ENCODE data around the gene ARSB.
"Not testable (repeated sequence)": the region's sequence is repeated elsewhere in the genome, so short reads cannot be mapped to it uniquely, and the experiment has no call there.

ARSB gene

DNA sequence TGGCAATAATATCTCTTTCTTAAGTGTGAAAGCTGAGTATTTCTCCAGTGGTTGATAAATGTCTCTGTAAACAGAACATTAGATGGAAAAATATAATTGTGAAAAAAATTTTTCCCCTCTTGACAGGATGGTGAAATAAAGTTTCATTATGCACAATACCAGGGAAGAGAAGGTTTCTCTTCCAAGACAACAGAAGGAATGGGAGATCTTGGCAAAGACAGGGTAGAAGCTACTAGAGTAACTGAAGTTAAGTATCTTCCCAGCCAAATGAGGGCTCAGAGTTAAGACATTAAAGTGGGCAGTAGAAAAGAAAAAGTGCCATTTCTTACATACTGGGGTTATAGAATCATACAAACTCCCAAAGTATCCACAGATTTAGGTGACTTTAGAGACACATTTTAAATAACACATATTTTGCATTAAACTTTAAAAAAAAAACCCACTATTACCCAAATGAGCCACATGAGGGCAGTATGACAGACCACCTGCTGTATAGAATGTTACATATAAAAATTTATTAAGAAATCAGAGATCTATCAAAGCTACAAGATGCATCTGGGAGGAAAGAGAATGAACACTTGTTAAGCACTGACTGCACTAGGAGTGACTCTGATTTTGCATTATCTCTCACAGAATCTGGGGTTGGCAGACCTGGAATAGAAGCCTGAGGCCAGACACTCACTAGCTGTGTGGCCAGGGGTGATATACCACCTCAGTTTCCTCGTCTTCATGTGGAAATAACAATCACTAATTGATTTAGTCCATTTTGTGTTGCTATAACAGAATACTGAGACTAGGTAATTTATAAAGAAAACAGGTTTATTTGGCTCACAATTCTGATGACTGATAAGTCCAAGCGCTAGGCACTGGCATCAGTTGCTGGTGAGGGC lies 98.5 kb downstream of the ARSB start:
- Histone ChIP-seq H2BK12ac (ENCODE audit: low read length in 2 of 2) (no peak overlapping the region), H2AFZ (ENCODE audit: low read depth, low read length) (no peak overlapping the region), H4K91ac (ENCODE audit: low read length) (no peak overlapping the region), H3K9ac (ENCODE audit: low read length) (no peak overlapping the region), H2AK5ac (ENCODE audit: low read length, severe bottlenecking) (no peak overlapping the region), H3K14ac (ENCODE audit: low read length in 2 of 2) (no peak overlapping the region), H3K4ac (ENCODE audit: low read depth in 1 of 2, low read length in 2 of 2) (no peak overlapping the region), H3K27ac (ENCODE audit: low read length, poor library complexity, severe bottlenecking) (no peak overlapping the region), H3K9me3 (ENCODE audit: control insufficient read depth, low read length) (no peaks in the 10 kb centered on the region), H3K4me3 (ENCODE audit: insufficient read depth in 1 of 2, low read depth in 1 of 2, low read length in 2 of 2) (no peak overlapping the region), H3K4me1 (ENCODE audit: control insufficient read depth, insufficient read depth, low read depth, low read length) (no peaks in the 10 kb centered on the region), H2BK5ac (ENCODE audit: low read depth, low read length, poor library complexity, severe bottlenecking) (no peak overlapping the region), H2BK15ac (ENCODE audit: low read depth, poor library complexity, severe bottlenecking) (no peak overlapping the region), H3K27me3 (ENCODE audit: control insufficient read depth in 1 of 2, insufficient read depth in 1 of 2, low read length in 2 of 2) (no peaks in the 10 kb centered on the region), H3K79me1 (replicated peaks; ENCODE audit: low read length, poor library complexity, severe bottlenecking) (no peaks in the 10 kb centered on the region), H2BK120ac (ENCODE audit: low read depth, low read length) (no peak overlapping the region), H3K23ac (ENCODE audit: low read length in 2 of 2) (no peak overlapping the region), H3K18ac (ENCODE audit: low read depth in 1 of 2, low read length in 2 of 2) (no peak overlapping the region), H3K36me3 (ENCODE audit: control insufficient read depth in 1 of 2, insufficient read depth in 2 of 2, low read depth in 1 of 2, low read length in 2 of 2) (no peaks in the 10 kb centered on the region), H4K8ac (ENCODE audit: low read length) (no peak overlapping the region), H3K4me2 (ENCODE audit: low read length, poor library complexity, severe bottlenecking) (no peak overlapping the region)
- DNase-seq = peak; percentile 26
- 89% methylated on average over 2 of the region's 2 CpGs for WGBS

DNA sequence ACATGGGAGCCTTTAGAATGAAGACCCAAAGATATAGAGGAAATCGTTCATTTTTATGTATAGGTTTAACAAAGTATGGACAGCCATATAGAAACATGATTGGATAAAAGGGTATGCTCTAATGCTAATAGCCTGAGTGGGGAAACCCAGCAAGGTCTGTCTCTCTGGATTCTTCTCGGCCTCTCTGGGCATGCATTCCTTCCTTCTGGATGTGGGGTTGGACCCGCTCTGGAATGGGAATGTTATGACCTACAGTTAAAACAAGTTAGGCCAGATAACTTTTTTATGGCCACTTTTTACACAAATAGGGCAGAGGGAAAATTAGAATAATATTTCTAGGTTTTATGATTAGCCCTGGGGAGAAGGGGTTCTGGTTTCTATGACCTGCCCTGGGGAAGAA lies 103.2 kb downstream of the ARSB start:
- Histone ChIP-seq H3K18ac (ENCODE audit: low read depth in 1 of 2, low read length in 2 of 2) (no peak overlapping the region), H3K9ac (ENCODE audit: low read length) (no peak overlapping the region), H2BK15ac (ENCODE audit: low read depth, poor library complexity, severe bottlenecking) (no peak overlapping the region), H2AK5ac (ENCODE audit: low read length, severe bottlenecking) (no peak overlapping the region), H3K14ac (ENCODE audit: low read length in 2 of 2) (no peak overlapping the region), H3K27ac (ENCODE audit: low read length, poor library complexity, severe bottlenecking) (no peak overlapping the region), H2BK120ac (ENCODE audit: low read depth, low read length) (no peak overlapping the region), H3K4ac (ENCODE audit: low read depth in 1 of 2, low read length in 2 of 2) (no peak overlapping the region), H2BK5ac (ENCODE audit: low read depth, low read length, poor library complexity, severe bottlenecking) (no peak overlapping the region), H3K36me3 (ENCODE audit: control insufficient read depth in 1 of 2, insufficient read depth in 2 of 2, low read depth in 1 of 2, low read length in 2 of 2) (no peaks in the 10 kb centered on the region), H3K4me3 (ENCODE audit: insufficient read depth in 1 of 2, low read depth in 1 of 2, low read length in 2 of 2) (no peak overlapping the region), H3K4me2 (ENCODE audit: low read length, poor library complexity, severe bottlenecking) (no peak overlapping the region), H4K8ac (ENCODE audit: low read length) (no peak overlapping the region), H3K27me3 (ENCODE audit: control insufficient read depth in 1 of 2, insufficient read depth in 1 of 2, low read length in 2 of 2) (no peaks in the 10 kb centered on the region), H2AFZ (ENCODE audit: low read depth, low read length) (no peak overlapping the region), H4K91ac (ENCODE audit: low read length) (no peak overlapping the region), H3K9me3 (ENCODE audit: control insufficient read depth, low read length) (no peaks in the 10 kb centered on the region), H3K79me1 (replicated peaks; ENCODE audit: low read length, poor library complexity, severe bottlenecking) (no peaks in the 10 kb centered on the region), H2BK12ac (ENCODE audit: low read length in 2 of 2) (no peak overlapping the region), H3K23ac (ENCODE audit: low read length in 2 of 2) (no peak overlapping the region), H3K4me1 (ENCODE audit: control insufficient read depth, insufficient read depth, low read depth, low read length) (no peaks in the 10 kb centered on the region)
- DNase-seq = no peak
- 71% methylated on average over 3 of the region's 3 CpGs for WGBS

DNA sequence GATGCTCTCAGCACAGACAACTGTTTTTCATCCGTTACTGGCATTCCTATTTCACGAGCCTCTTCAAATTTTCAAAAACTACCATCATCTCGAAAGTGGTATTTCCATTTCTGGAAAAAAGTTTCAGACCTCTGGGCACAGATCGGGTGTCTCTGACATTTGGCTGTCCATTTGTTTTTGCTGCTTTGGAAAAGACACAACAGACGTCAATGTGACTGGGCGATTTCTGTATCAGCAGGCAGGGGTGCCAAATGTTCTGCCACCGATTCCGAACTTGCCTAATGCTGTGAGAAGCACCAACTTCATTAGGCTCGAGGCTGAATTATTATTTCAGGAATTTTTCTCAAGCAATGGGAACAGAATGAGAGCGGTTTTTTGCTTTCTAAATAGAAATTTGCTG lies 105.6 kb downstream of the ARSB start:
- Histone ChIP-seq H3K4me1 (ENCODE audit: control insufficient read depth, insufficient read depth, low read depth, low read length) (no peaks in the 10 kb centered on the region), H3K18ac (ENCODE audit: low read depth in 1 of 2, low read length in 2 of 2) (no peak overlapping the region), H3K27ac (ENCODE audit: low read length, poor library complexity, severe bottlenecking) (no peak overlapping the region), H2BK5ac (ENCODE audit: low read depth, low read length, poor library complexity, severe bottlenecking) (no peak overlapping the region), H3K4me2 (ENCODE audit: low read length, poor library complexity, severe bottlenecking) (no peak overlapping the region), H2BK15ac (ENCODE audit: low read depth, poor library complexity, severe bottlenecking) (no peak overlapping the region), H3K23ac (ENCODE audit: low read length in 2 of 2) (no peak overlapping the region), H2AFZ (ENCODE audit: low read depth, low read length) (no peak overlapping the region), H4K91ac (ENCODE audit: low read length) (no peak overlapping the region), H3K36me3 (ENCODE audit: control insufficient read depth in 1 of 2, insufficient read depth in 2 of 2, low read depth in 1 of 2, low read length in 2 of 2) (no peaks in the 10 kb centered on the region), H4K8ac (ENCODE audit: low read length) (no peak overlapping the region), H3K4ac (ENCODE audit: low read depth in 1 of 2, low read length in 2 of 2) (no peak overlapping the region), H3K4me3 (ENCODE audit: insufficient read depth in 1 of 2, low read depth in 1 of 2, low read length in 2 of 2) (no peak overlapping the region), H3K9me3 (ENCODE audit: control insufficient read depth, low read length) (no peaks in the 10 kb centered on the region), H3K79me1 (replicated peaks; ENCODE audit: low read length, poor library complexity, severe bottlenecking) (no peaks in the 10 kb centered on the region), H2BK12ac (ENCODE audit: low read length in 2 of 2) (no peak overlapping the region), H2BK120ac (ENCODE audit: low read depth, low read length) (no peak overlapping the region), H3K9ac (ENCODE audit: low read length) (no peak overlapping the region), H3K14ac (ENCODE audit: low read length in 2 of 2) (no peak overlapping the region), H2AK5ac (ENCODE audit: low read length, severe bottlenecking) (no peak overlapping the region), H3K27me3 (ENCODE audit: control insufficient read depth in 1 of 2, insufficient read depth in 1 of 2, low read length in 2 of 2) (no peaks in the 10 kb centered on the region)
- 95% methylated on average over 10 of the region's 10 CpGs for WGBS
- no peak for DNase-seq

DNA sequence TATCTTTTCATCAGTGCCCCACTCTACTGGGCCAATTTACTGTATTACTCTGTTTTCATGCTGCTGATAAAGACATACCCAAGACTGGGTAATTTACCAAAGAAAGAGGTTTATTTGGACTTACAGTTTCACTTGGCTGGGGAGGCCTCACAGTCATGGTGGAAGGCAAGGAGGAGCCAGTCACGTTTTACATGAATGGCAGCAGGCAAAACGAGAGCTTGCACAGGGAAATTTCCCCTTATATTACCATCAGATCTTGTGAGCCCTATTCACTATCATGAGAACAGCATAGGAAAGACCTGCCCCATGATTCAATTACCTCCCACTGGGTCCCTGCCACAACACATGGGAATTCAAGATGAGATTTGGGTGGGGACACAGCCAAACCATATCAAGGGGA lies 119.0 kb downstream of the ARSB start:
- not testable (repeated sequence) for H3K4me3 ChIP-seq (ENCODE audit: insufficient read depth in 1 of 2, low read depth in 1 of 2, low read length in 2 of 2); H3K27me3 ChIP-seq (ENCODE audit: control insufficient read depth in 1 of 2, insufficient read depth in 1 of 2, low read length in 2 of 2); H2BK5ac ChIP-seq (ENCODE audit: low read depth, low read length, poor library complexity, severe bottlenecking); H3K4me1 ChIP-seq (ENCODE audit: control insufficient read depth, insufficient read depth, low read depth, low read length); H2AFZ ChIP-seq (ENCODE audit: low read depth, low read length); H2AK5ac ChIP-seq (ENCODE audit: low read length, severe bottlenecking); H3K9me3 ChIP-seq (ENCODE audit: control insufficient read depth, low read length); H2BK120ac ChIP-seq (ENCODE audit: low read depth, low read length); H4K91ac ChIP-seq (ENCODE audit: low read length); H2BK12ac ChIP-seq (ENCODE audit: low read length in 2 of 2); H3K27ac ChIP-seq (ENCODE audit: low read length, poor library complexity, severe bottlenecking); H3K18ac ChIP-seq (ENCODE audit: low read depth in 1 of 2, low read length in 2 of 2); H3K4ac ChIP-seq (ENCODE audit: low read depth in 1 of 2, low read length in 2 of 2); H3K4me2 ChIP-seq (ENCODE audit: low read length, poor library complexity, severe bottlenecking); H4K8ac ChIP-seq (ENCODE audit: low read length); H3K23ac ChIP-seq (ENCODE audit: low read length in 2 of 2); H3K14ac ChIP-seq (ENCODE audit: low read length in 2 of 2); H3K9ac ChIP-seq (ENCODE audit: low read length); DNase-seq; H2BK15ac ChIP-seq (ENCODE audit: low read depth, poor library complexity, severe bottlenecking); H3K36me3 ChIP-seq (ENCODE audit: control insufficient read depth in 1 of 2, insufficient read depth in 2 of 2, low read depth in 1 of 2, low read length in 2 of 2); H3K79me1 ChIP-seq (replicated peaks; ENCODE audit: low read length, poor library complexity, severe bottlenecking)
- 89% methylated on average over 2 of the region's 2 CpGs for WGBS
